Endodermal cell (in vitro differentiated cells): ENCODE data around the gene DUSP21. TPM values are rescaled to one million over a fixed set of nuclear protein-coding genes. Genes with fewer than 3 reads are reported as not detected.

ENCODE experiments used
- DNase-seq: peaks from one replicate; pipeline ENCODE4 v3.0.0-alpha.2; 2017
- H3K27ac ChIP-seq: 2 replicates; pipeline ENCODE4 v1.5.1; 2013; ENCODE audit warnings: mild to moderate bottlenecking, low read depth, low read length, moderate library complexity
- H3K27me3 ChIP-seq: 2 replicates; pipeline ENCODE4 v1.6.1; 2013; ENCODE audit warnings: mild to moderate bottlenecking, low read length, moderate library complexity; ENCODE audit not compliant: insufficient read depth, control insufficient read depth, poor library complexity, severe bottlenecking
- H3K36me3 ChIP-seq: 2 replicates; pipeline ENCODE4 v1.7.0; 2013; ENCODE audit warnings: mild to moderate bottlenecking, low read length, moderate library complexity; ENCODE audit not compliant: control insufficient read depth, insufficient read depth
- H3K4me1 ChIP-seq: one replicate; pipeline ENCODE4 v1.7.0; 2013; ENCODE audit warnings: low read length; ENCODE audit not compliant: control insufficient read depth, insufficient read depth
- H3K4me3 ChIP-seq: 2 replicates; pipeline ENCODE4 v1.5.1; 2013; ENCODE audit warnings: mild to moderate bottlenecking, low read length, moderate library complexity
- H3K9ac ChIP-seq: 2 replicates; pipeline ENCODE4 v1.6.1; 2013; ENCODE audit warnings: mild to moderate bottlenecking, low read length, moderate library complexity; ENCODE audit not compliant: poor library complexity, severe bottlenecking; ENCODE audit errors: extremely low read depth
- H3K9me3 ChIP-seq: 2 replicates; pipeline ENCODE4 v1.6.1; 2013; ENCODE audit warnings: mild to moderate bottlenecking, low read length, moderate library complexity; ENCODE audit not compliant: control insufficient read depth
- H3K27ac Mint-ChIP-seq: 2 replicates; pipeline ENCODE4 v1.8.0; 2020; ENCODE audit warnings: mixed read lengths
- H3K27me3 Mint-ChIP-seq: 2 replicates; pipeline ENCODE4 v1.8.0; 2021; ENCODE audit warnings: mild to moderate bottlenecking, mixed read lengths; ENCODE audit not compliant: insufficient read depth
- H3K36me3 Mint-ChIP-seq: 2 replicates; pipeline ENCODE4 v1.8.0; 2020; ENCODE audit warnings: low read depth, mixed read lengths
- H3K4me1 Mint-ChIP-seq: 2 replicates; pipeline ENCODE4 v1.8.0; 2020; ENCODE audit warnings: mixed read lengths
- H3K4me3 Mint-ChIP-seq: 2 replicates; pipeline ENCODE4 v1.8.0; 2020; ENCODE audit warnings: mild to moderate bottlenecking, moderate library complexity, mixed read lengths
- H3K9me3 Mint-ChIP-seq: 2 replicates; pipeline ENCODE4 v1.8.0; 2020; ENCODE audit warnings: mild to moderate bottlenecking, mixed read lengths
- CTCF ChIP-seq: fragments of 200-600 bp; sonication (generic); conservative IDR thresholded peaks from 2 replicates; pipeline ENCODE4 v1.5.0; 2021; ENCODE audit warnings: antibody characterized with exemption, mild to moderate bottlenecking
- WGBS, 2 experiments: methylation state at CpG; one replicate each; pipeline versions ENCODE4 v1.1.5 to v1.1.7; 2013; ENCODE audit warnings: missing lambda C conversion rate in 2 of 2, mixed read lengths in 1 of 2; ENCODE audit not compliant: insufficient coverage in 1 of 2, insufficient read length in 1 of 2; 5-methylcytosine and 5-hydroxymethylcytosine counted together
- total RNA-seq, 2 donors: library from RNA; stranded (reverse); fragmentation: NEBNext Ultra II Directional in 1 of 2; extraction: Animal tissue kit (Norgen Biotek cat#: 25700) in 1 of 2; gene quantifications; 2 replicates in 1 of 2; 3 replicates in 1 of 2; pipeline ENCODE4 v1.2.1, GENCODE V29; 2021

DUSP21 gene
- total RNA-seq, 2 donors from 2014 or later: not detected

DNA sequence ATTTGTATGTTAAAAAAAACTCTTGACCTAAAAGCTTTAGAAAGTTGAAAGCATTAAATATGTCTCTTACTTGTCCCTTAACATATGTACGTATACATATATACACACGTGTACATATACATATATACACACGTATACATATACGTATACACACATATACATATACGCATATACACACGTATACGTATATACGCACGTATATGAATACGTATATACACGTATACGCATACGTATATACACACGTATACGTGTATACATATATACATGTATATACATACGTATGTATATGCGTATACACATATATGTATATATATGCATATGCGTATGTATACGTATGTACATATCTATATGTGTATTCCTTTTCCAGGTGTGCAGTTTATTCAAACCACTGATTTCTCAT is 32.9 kb downstream of the DUSP21 start:
- peaks cover 32% of the 10 kb centered on the region for H3K9me3 Mint-ChIP-seq
- WGBS, 2 experiments: 95 to 97% methylated on average over 6 to 10 of the region's 19 CpGs
- H3K36me3 ChIP-seq: peaks cover 6% of the 10 kb centered on the region

DNA sequence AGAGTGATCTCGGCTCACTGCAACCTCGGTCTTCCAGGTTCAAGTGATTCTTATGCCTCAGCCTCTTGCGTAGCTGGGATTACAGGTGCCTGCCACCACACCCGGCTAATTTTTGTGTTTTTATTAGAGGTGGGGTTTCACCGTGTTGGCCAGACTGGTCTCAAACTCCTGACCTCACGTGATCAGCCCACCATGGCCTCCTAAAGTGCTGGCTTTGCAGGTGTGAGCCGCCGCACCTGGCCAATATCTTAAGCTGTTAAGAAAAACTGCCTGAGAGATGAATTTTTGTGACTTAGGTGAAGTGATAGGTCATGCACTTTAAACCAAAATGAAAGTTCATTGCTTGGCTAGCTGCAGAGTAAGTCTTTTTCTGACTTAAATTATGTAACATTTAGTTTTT is 35.0 kb downstream of the DUSP21 start:
- H3K36me3 ChIP-seq: peaks cover 6% of the 10 kb centered on the region
- Mint-ChIP-seq H3K27me3 (no peaks in the 10 kb centered on the region), H3K36me3 (peaks cover 8% of the 10 kb centered on the region), H3K4me3 (no peak overlapping the region), H3K27ac (no peak overlapping the region), H3K4me1 (no peaks in the 10 kb centered on the region), H3K9me3 (peaks cover 41% of the 10 kb centered on the region)
- TF ChIP-seq CTCF: no peak
- no peak overlapping the region for H3K27ac ChIP-seq
- H3K9ac ChIP-seq: no peak overlapping the region
- 95% methylated on average over 8 of the region's 8 CpGs; no CpG with 5 or more reads in 1 of the 2 experiments for WGBS, 2 experiments
- H3K9me3 ChIP-seq: no peaks in the 10 kb centered on the region
- DNase-seq: no peak
- no peaks in the 10 kb centered on the region for H3K4me1 ChIP-seq
- no peaks in the 10 kb centered on the region for H3K27me3 ChIP-seq
- H3K4me3 ChIP-seq: no peak overlapping the region

More for the DNA sequence above, 32.9 kb downstream of the DUSP21 start:
- Histone ChIP-seq H3K9me3 (no peaks in the 10 kb centered on the region), H3K27me3 (no peaks in the 10 kb centered on the region), H3K9ac (no peak overlapping the region), H3K4me1 (no peaks in the 10 kb centered on the region), H3K4me3 (no peak overlapping the region), H3K27ac (no peak overlapping the region)
- no peak for TF ChIP-seq CTCF
- Mint-ChIP-seq H3K4me1 (no peaks in the 10 kb centered on the region), H3K36me3 (peaks cover 8% of the 10 kb centered on the region), H3K4me3 (no peak overlapping the region), H3K27me3 (no peaks in the 10 kb centered on the region), H3K27ac (no peak overlapping the region)
- no peak for DNase-seq

- H3K27me3 ChIP-seq: no peaks in the 10 kb centered on the region
- no peak overlapping the region for H3K4me3 Mint-ChIP-seq
- WGBS, 2 experiments: 97% methylated on average over 10 of the region's 10 CpGs; no CpG with 5 or more reads in 1 of the 2 experiments
- DNase-seq: no peak
- H3K4me1 ChIP-seq: no peaks in the 10 kb centered on the region
- no peak overlapping the region for H3K27ac Mint-ChIP-seq
- no peak for TF ChIP-seq CTCF
- peaks cover 8% of the 10 kb centered on the region for H3K36me3 Mint-ChIP-seq
- no peaks in the 10 kb centered on the region for H3K27me3 Mint-ChIP-seq
- H3K9me3 Mint-ChIP-seq: peaks cover 48% of the 10 kb centered on the region
- no peaks in the 10 kb centered on the region for H3K4me1 Mint-ChIP-seq
- H3K9ac ChIP-seq: no peak overlapping the region
- peaks cover 6% of the 10 kb centered on the region for H3K36me3 ChIP-seq
- H3K27ac ChIP-seq: no peak overlapping the region
- H3K9me3 ChIP-seq: no peaks in the 10 kb centered on the region
- no peak overlapping the region for H3K4me3 ChIP-seq
Observed at GRCh38 chrX:44881549-44881948, 37.7 kb downstream of the DUSP21 start.
